Right atrium auricular region (tissue), 2 donors: ENCODE results near the gene CMC1. TPM values are rescaled to one million over a fixed set of nuclear protein-coding genes. Genes with fewer than 3 reads are reported as not detected.

Source experiments
- DNase-seq: peaks from one replicate; pipeline ENCODE4 v3.0.0-alpha.2; 2019; ENCODE audit warnings: low spot score
- H3K27ac ChIP-seq, 2 donors: fragments of 200-600 bp; sonication (generic); 1 replicate in 1 of 2; 2 replicates in 1 of 2; pipeline ENCODE4 v1.5.1; 2016 to 2019
- H3K27me3 ChIP-seq, 2 donors: fragments of 200-600 bp; sonication (generic); one replicate each; pipeline versions ENCODE4 v1.5.1 to v1.6.0; 2017 to 2019
- H3K36me3 ChIP-seq: fragments of 200-600 bp; sonication (generic); one replicate; pipeline ENCODE4 v1.5.1; 2016
- H3K4me1 ChIP-seq, 2 donors: fragments of 200-600 bp; sonication (generic); one replicate each; pipeline versions ENCODE4 v1.5.1 to v1.6.0; 2017 to 2019
- H3K4me3 ChIP-seq, 2 donors: fragments of 200-600 bp; sonication (generic); 1 replicate in 1 of 2; 2 replicates in 1 of 2; pipeline ENCODE4 v1.5.1; 2017 to 2019; ENCODE audit warnings: mild to moderate bottlenecking in 1 of 2, moderate library complexity in 1 of 2
- H3K9me3 ChIP-seq, 2 donors: fragments of 200-600 bp; sonication (generic); one replicate each; pipeline ENCODE4 v1.5.1; 2019
- CTCF ChIP-seq, 2 donors: fragments of 200-600 bp; sonication (generic); IDR thresholded peaks; one replicate each; pipeline ENCODE4 v1.5.1; 2019; ENCODE audit warnings: antibody characterized with exemption in 2 of 2
- total RNA-seq, 2 donors: library from RNA; depleted of rRNA; stranded (reverse); fragments of >200 nt; gene quantifications; one replicate each; pipeline ENCODE4 v1.1.0, GENCODE V29; 2016

CMC1 gene
- total RNA-seq, 2 donors from 2014 or later, result 27.4 to 41.8 TPM

DNA sequence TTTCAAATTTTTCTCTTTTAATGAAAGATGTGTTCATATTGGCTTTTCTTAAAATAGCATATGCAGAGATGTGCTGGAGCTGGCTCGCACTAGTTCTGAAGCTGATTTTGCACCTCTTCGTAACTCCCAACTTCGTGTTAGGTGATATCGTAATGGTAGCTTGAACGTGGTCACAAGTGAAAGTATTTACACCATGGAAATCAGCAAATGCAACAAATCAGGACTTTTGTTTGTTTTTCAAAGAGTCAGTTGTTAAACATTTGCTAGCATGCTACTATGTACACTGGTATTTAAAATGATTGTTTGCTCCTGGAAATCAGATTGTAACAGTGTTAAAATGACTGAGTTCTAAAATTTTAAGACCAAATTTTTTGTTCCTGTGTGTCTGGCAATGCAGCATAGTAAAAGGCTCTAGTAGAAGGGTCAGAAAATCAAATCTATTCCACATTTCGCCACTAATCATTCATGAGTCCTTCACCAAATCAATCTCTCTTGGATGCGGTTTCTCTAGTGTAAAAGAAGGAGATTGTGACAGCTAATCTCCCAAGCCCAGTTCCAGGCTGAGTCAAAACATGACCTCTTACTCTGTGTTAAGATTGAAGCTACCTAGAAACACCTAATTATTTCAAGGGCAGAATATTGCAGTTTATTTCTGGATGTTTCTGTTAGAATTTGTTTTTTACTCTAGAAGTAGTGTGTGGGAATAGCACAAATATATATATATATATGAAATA lies 34.3 kb upstream of the CMC1 start:
- H3K4me3 ChIP-seq, result no peak overlapping the region
- DNase-seq, result no peak
- no peaks in the 10 kb centered on the region for H3K4me1 ChIP-seq
- H3K9me3 ChIP-seq, result no peaks in the 10 kb centered on the region
- no peaks in the 10 kb centered on the region for H3K27me3 ChIP-seq
- no peak for TF ChIP-seq CTCF (IDR thresholded peaks at IDR 0.05)
- H3K36me3 ChIP-seq, result no peaks in the 10 kb centered on the region
- H3K27ac ChIP-seq, result no peak overlapping the region

DNA sequence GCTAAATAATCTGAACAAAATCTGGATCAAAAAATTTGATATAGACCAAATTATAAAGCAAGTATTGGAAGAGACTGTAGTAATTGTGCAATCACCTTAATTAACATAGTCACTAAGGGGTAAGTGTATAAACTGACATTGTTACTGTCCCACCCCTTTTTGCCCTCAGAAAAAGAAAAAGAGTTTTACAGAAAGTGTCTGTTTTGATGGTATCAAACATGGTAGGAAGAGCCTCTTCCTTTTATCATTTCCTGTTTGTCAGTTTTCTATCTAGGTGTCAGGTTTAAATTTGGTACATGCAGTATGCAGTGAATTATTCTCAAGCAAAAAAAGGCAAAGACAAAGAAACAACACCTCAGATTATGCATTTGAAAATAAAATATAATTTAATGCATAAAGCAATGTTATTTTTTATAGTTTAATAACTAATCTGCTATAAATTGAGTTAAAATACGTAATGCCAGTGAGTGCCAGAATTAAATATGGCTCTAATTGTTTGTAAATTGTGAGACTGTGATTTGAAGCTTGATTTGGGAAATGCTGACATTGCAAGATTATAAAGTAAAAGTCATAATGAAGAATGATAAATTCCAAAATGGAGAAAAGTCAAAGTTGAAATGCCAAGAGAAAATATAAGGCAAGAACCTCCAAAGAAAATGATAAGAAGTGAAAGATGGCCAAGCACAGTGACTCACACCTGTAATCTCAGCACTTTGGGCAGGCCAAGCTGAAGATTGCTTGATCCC lies 30.3 kb upstream of the CMC1 start:
- H3K4me1 ChIP-seq, result no peaks in the 10 kb centered on the region
- TF ChIP-seq CTCF (IDR thresholded peaks at IDR 0.05), result no peak
- no peaks in the 10 kb centered on the region for H3K27me3 ChIP-seq
- DNase-seq, result no peak
- peaks cover 0 to 30% of the 10 kb centered on the region in 2 donors for H3K9me3 ChIP-seq
- H3K27ac ChIP-seq, result no peak overlapping the region
- no peak overlapping the region for H3K4me3 ChIP-seq
- H3K36me3 ChIP-seq, result no peaks in the 10 kb centered on the region

GRCh38 chr3:28212681-28213080 lies 28.7 kb upstream of the CMC1 start:
- Histone ChIP-seq H3K4me1 (no peaks in the 10 kb centered on the region), H3K9me3 (peaks cover 0 to 30% of the 10 kb centered on the region in 2 donors), H3K36me3 (no peaks in the 10 kb centered on the region), H3K27ac (no peak overlapping the region), H3K4me3 (no peak overlapping the region), H3K27me3 (no peaks in the 10 kb centered on the region)
- no peak for DNase-seq
- TF ChIP-seq CTCF (IDR thresholded peaks at IDR 0.05), result no peak

DNA sequence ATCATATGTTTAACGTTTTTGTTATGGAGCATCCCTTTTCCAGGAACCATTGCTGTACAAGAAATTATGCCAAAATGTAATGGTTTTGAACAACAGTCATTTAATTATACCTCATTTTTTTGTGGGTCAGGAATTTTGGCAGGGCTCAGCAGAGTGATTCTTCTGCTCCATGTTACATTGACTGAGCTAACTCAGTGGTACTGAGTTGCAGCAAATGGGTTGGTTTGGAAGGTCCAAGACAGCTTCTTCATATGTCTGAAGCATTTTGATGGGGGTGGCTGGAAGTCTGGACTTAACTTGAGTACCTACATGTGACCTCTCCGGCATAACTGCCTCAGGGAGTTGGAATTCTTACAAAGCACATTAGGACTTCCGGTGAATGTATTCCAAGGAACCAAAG lies 26.0 kb upstream of the CMC1 start:
- peaks cover 0 to 30% of the 10 kb centered on the region in 2 donors for H3K9me3 ChIP-seq
- H3K27ac ChIP-seq, result no peak overlapping the region
- no peak overlapping the region for H3K4me3 ChIP-seq
- DNase-seq, result no peak
- no peaks in the 10 kb centered on the region for H3K4me1 ChIP-seq
- H3K36me3 ChIP-seq, result no peaks in the 10 kb centered on the region
- TF ChIP-seq CTCF (IDR thresholded peaks at IDR 0.05), result no peak
- H3K27me3 ChIP-seq, result no peaks in the 10 kb centered on the region

- Histone ChIP-seq H3K36me3 (no peaks in the 10 kb centered on the region), H3K4me3 (no peak overlapping the region), H3K4me1 (no peaks in the 10 kb centered on the region), H3K27ac (no peak overlapping the region), H3K9me3 (peaks cover 0 to 23% of the 10 kb centered on the region in 2 donors), H3K27me3 (no peaks in the 10 kb centered on the region)
- DNase-seq, result no peak
- TF ChIP-seq CTCF (IDR thresholded peaks at IDR 0.05), result no peak
Measured at GRCh38 chr3:28218071-28218916, 23.1 kb upstream of the CMC1 start.
